Kidney (tissue), 14 donors: ENCODE results near the gene MCF2L. TPM values are rescaled to one million over a fixed set of nuclear protein-coding genes. Genes with fewer than 3 reads are reported as not detected.

ENCODE experiments used
- DNase-seq, 5 donors: peaks; one replicate each; pipeline ENCODE4 v3.0.0-alpha.2; 2013 to 2020
- FAIRE-seq: peaks from 2 replicates; lab custom pipeline; 2012; peaks lifted over from hg19 to GRCh38; lab: Jason Lieb, UNC
- H3K27ac ChIP-seq, 2 donors: one replicate each; pipeline ENCODE4 v1.7.0; 2013; ENCODE audit warnings: low read depth in 2 of 2, low read length in 2 of 2, inconsistent platforms in 1 of 2
- H3K27me3 ChIP-seq: one replicate; pipeline ENCODE4 v1.7.1; 2013; ENCODE audit warnings: low read length, inconsistent platforms; ENCODE audit not compliant: control insufficient read depth, insufficient read depth
- H3K36me3 ChIP-seq, 3 donors: one replicate each; pipeline versions ENCODE4 v1.7.0 to v1.7.1; 2013; ENCODE audit warnings: low read length in 3 of 3, control low read depth in 1 of 3, inconsistent platforms in 1 of 3; ENCODE audit not compliant: insufficient read depth in 3 of 3, control insufficient read depth in 2 of 3
- H3K4me1 ChIP-seq, 3 donors: one replicate each; pipeline versions ENCODE4 v1.7.0 to v1.7.1; 2013; ENCODE audit warnings: low read length in 3 of 3, inconsistent platforms in 1 of 3, low read depth in 1 of 3; ENCODE audit not compliant: control insufficient read depth in 2 of 3, insufficient read depth in 2 of 3
- H3K4me3 ChIP-seq, 3 donors: one replicate each; pipeline versions ENCODE4 v1.7.0 to v1.8.1; 2013; ENCODE audit warnings: low read length in 3 of 3, control low read depth in 1 of 3, inconsistent platforms in 1 of 3
- H3K9ac ChIP-seq, 3 donors: one replicate each; pipeline versions ENCODE4 v1.7.0 to v1.7.1; 2013; ENCODE audit warnings: low read length in 3 of 3, control low read depth in 1 of 3, inconsistent platforms in 1 of 3
- H3K9me3 ChIP-seq, 3 donors: one replicate each; pipeline versions ENCODE4 v1.7.0 to v1.7.1; 2013; ENCODE audit warnings: low read length in 3 of 3, control low read depth in 1 of 3, inconsistent platforms in 1 of 3; ENCODE audit not compliant: control insufficient read depth in 2 of 3, insufficient read depth in 1 of 3
- intact Hi-C: fragments of 100-400 bp; cut with DNase I; formaldehyde crosslinking; loops from one replicate; pipeline ENCODE4 v1.11.1; 2022
- polyA plus RNA-seq: library from polyadenylated mRNA; stranded (reverse); fragments of 350-450 nt; fragmentation: Illumina TruSeq; extraction: RNeasy Lipid Tissue Mini Kit (QIAGEN cat#74804); gene quantifications from one replicate; pipeline ENCODE4 v1.2.3, GENCODE V29; 2014; ENCODE audit warnings: low read depth, low replicate concordance; ENCODE audit not compliant: insufficient read depth
- total RNA-seq: library from RNA; stranded (reverse); fragmentation: NEBNext Ultra II Directional; extraction: Animal tissue kit (Norgen Biotek cat#: 25700); gene quantifications from one replicate; pipeline ENCODE4 v1.2.1, GENCODE V29; 2021
- TF ChIP-seq, protein P1 (sequence below): IDR thresholded peaks from 3 replicates; pipeline ENCODE4 v1.5.1; 2012; ENCODE audit warnings: mild to moderate bottlenecking, moderate library complexity, borderline replicate concordance; ENCODE audit not compliant: insufficient read depth; ENCODE audit errors: extremely low read depth
- donor health status: control.
- donor health status: control.
- donor health status: control.
- donor health status: control.
- donor health status: control.
- donor health status: DM: yes; HTN: yes; CAD: no.
- donor health status: Normal renal cell carcinoma (clear cell type).

The MCF2L gene
- total and polyA plus RNA-seq, 2 donors from 2014 or later: 12.1 to 61.9 TPM

DNA sequence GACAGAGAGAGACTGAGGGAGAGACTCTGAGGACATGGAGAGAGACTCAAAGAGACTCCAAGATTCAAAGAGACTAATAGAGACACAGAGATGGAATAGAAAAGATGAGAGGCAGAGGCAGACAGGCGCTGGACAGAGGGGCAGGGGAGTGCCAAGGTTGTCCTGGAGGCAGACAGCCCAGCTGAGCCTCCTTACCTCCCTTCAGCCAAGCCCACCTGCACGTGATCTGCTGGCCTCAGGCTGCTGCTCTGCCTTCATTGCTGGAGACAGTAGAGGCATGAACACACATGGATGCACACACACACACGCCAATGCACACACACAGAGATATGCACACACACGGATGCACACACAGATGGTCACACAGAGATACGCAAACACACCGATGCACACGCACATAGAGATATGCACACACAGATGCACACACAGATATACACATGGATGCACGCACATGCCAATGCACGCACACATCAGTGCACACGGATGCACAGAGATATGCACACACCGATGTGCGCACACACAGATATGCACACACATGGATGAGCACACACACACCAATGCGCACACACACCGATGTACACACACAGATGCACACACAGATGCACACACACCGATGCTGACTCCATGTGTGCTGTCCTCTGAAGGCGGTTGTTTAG, 150.3 kb downstream of the MCF2L start:
- DNase-seq (peak in 3 of 5 donors; percentile 7 to 32 (median 21)), FAIRE-seq (no peak)
- TF ChIP-seq, protein P1, sequence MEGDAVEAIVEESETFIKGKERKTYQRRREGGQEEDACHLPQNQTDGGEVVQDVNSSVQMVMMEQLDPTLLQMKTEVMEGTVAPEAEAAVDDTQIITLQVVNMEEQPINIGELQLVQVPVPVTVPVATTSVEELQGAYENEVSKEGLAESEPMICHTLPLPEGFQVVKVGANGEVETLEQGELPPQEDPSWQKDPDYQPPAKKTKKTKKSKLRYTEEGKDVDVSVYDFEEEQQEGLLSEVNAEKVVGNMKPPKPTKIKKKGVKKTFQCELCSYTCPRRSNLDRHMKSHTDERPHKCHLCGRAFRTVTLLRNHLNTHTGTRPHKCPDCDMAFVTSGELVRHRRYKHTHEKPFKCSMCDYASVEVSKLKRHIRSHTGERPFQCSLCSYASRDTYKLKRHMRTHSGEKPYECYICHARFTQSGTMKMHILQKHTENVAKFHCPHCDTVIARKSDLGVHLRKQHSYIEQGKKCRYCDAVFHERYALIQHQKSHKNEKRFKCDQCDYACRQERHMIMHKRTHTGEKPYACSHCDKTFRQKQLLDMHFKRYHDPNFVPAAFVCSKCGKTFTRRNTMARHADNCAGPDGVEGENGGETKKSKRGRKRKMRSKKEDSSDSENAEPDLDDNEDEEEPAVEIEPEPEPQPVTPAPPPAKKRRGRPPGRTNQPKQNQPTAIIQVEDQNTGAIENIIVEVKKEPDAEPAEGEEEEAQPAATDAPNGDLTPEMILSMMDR: no peak
- no peaks in the 10 kb centered on the region for H3K27me3 ChIP-seq
- H3K36me3 ChIP-seq: no peaks in the 10 kb centered on the region
- no peak overlapping the region for H3K9ac ChIP-seq
- no peaks in the 10 kb centered on the region for H3K9me3 ChIP-seq
- H3K4me3 ChIP-seq: peak overlapping the region in 1 of 3 donors; percentile 12
- peaks cover 0 to 3% (median 0%) of the 10 kb centered on the region in 3 donors for H3K4me1 ChIP-seq
- no peak overlapping the region for H3K27ac ChIP-seq
- intact Hi-C loops: no loop called here

DNA sequence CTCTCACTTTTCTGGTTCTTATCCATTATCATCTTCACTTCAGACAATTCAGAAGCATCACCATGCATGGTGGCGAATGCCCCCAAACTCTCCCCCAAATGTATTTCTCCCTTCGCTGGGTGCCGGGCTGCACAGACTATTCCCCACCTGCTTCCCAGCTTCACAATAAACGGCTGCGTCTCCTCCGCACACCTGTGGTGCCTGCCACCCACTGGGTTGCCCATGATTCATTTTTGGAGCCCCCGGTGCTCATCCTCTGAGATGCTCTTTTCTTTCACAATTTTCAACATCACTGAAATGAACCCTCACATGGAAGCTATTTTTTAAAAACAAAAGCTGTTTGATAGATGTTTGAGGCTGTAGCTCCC, 150.8 kb downstream of the MCF2L start:
- TF ChIP-seq, protein P1: no peak
- H3K4me3 ChIP-seq: no peak overlapping the region
- H3K27ac ChIP-seq: no peak overlapping the region
- intact Hi-C loops: no loop called here
- no peaks in the 10 kb centered on the region for H3K27me3 ChIP-seq
- peak in 2 of 5 donors; percentile 1 to 29 for DNase-seq
- H3K4me1 ChIP-seq: peaks cover 0 to 3% (median 0%) of the 10 kb centered on the region in 3 donors
- no peak for FAIRE-seq
- no peak overlapping the region for H3K9ac ChIP-seq
- no peaks in the 10 kb centered on the region for H3K36me3 ChIP-seq
- no peaks in the 10 kb centered on the region for H3K9me3 ChIP-seq

DNA sequence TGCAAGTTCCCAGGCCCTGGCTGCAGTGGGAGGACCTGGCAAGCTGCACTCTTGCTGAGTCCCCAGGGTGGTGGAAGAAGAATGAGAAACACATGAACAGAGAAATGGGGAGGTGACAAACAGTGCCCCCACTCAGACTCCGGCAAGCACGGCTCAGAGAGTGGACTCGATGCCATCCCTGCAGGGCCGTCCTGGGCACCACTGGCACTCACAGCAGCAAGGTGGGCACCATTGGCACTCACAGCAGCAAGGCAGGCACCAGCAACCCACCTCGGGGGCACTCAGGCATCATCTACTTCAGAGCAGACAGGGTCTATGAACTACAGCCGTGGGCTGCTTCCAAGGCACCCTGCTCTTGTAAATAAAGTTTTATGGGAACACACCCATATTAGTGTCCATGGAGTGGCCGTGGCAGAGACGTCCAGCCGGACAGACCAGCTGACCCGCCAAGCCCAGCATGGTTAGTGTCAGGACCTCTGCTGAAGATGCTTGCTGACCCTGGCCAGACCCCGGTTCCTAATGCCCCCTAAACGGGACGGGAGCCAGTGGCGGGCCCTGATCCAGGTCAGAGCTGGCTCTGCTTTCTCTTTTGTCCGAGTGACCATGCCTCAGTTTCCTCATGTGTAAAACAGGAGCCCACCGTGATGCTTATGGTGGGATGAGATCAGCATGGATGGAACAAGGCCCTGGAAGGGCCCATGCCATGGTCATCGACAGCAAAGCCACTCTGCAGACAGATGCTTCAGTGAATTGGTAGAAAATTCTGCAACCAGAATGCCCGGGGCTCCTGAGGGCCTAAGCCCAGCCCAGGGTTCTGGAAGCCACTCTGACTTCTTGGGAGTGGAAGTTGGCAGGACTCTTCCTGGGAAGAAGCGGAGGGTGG, 151.5 kb downstream of the MCF2L start:
- peak in 3 of 5 donors; percentile 3 to 51 (median 28) for DNase-seq
- H3K27me3 ChIP-seq: no peaks in the 10 kb centered on the region
- no peak overlapping the region for H3K4me3 ChIP-seq
- no peak overlapping the region for H3K27ac ChIP-seq
- no peak for FAIRE-seq
- TF ChIP-seq, protein P1: no peak
- peaks cover 0 to 3% (median 0%) of the 10 kb centered on the region in 3 donors for H3K4me1 ChIP-seq
- H3K9ac ChIP-seq: no peak overlapping the region
- intact Hi-C loops: no loop called here
- H3K9me3 ChIP-seq: no peaks in the 10 kb centered on the region
- H3K36me3 ChIP-seq: no peaks in the 10 kb centered on the region
